ENCODE measurements around the gene AHSA1.

Gene AHSA1

DNA sequence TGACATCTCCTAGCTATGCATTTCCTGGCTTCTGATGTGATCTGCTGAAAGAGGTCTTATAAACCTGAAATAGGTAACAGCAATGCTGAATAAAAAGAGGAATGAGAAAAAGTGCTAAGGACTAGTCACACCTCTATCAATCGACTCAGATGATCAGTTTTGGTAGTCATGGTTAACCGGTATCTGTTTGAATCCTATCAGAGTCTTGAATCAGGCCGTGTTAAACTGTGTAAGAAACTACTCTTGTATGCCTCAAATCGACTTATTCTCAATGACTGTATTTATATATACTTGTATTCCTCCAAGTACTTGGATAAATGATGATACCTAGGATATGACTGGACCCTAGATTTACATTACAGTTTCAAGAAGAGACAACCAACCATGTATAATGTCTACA, 51.5 kb downstream of the AHSA1 start:
- DNase-seq (ENCODE audit: low read depth): no peak

DNA sequence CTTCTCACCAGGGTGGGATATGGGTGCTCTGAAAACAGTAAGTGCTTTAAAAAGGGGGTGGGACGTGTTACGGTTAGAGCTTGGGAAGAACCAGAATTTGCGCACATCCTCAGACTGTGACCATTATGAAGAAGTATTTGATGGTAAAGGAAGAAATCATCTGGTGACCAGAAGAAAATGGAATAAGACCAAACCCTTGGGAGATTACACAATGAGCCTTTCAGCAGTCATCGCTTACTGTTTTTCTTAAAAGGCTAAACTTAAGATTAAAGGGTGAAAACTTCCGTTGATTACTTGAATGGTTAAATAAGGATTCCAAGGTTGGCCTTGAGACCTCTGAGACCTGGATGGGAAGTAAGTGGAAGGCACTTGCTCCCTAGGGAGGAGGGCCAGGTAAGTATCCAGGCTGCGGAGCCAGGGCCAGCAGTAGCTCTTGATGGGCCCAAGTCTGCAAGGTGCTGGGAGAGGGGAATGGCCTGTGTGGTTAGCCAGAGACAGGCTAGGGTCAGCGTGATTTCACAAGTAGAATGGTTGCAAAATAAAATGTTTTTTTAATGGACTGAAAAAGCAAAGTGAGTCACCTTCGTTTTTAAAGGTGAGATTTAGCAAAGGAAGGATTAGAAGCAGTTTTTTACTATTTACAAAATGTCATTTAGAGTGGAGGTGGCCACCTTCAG, 53.7 kb downstream of the AHSA1 start:
- DNase-seq (ENCODE audit: low read depth): no peak

DNA sequence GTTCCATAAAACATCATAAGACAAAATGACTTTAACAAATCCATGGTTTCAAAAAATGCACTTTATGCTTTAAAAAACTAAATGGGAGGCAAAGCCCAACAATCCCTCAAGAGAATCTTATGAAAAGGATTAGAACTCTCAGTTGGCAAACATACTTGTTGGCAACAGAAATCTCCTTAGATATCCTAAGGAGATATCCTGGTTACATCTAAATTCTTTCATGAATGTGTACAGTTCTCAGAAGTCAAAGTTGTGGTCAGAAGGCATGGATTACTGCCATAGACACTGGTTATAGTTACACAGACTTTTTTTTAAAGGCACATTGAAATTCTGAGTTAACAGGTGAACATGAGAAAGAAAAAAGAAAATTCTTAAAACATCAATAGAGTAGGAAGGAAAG, 58.2 kb downstream of the AHSA1 start:
- no peak for DNase-seq (ENCODE audit: low read depth)
